HG03066 (cell line): ENCODE results near the gene SLC25A22.
A peak's percentile ranks its signal among the peaks of the same experiment; 100 is the strongest.

Experiments used
- ATAC-seq: cut with Tn5 transposase; IDR thresholded peaks from one replicate; pipeline ENCODE4 v1.9.1; 2021; ENCODE audit warnings: low read depth; ENCODE audit not compliant: unreplicated experiment

The SLC25A22 gene

DNA sequence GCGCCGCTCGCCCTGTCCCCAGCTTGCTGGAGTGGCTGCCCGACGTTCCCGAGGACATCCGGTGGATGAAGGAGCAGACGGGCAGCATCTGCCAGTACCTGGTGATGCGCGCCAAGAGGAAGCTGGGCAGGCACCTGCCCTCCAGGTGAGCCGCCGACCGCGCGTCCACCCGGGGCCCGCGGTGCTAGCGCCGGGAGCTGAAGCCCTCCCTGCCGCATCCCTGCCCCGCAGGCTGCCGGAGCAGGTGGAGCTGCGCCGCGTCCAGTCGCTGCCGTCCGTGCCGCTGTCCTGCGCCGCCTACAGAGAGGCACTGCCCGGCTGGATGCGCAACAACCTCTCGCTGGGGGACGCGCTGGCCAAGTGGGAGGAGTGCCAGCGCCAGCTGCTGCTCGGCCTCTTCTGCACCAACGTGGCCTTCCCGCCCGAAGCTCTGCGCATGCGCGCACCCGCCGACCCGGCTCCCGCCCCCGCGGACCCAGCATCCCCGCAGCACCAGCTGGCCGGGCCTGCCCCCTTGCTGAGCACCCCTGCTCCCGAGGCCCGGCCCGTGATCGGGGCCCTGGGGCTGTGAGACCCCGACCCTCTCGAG is 26.3 kb upstream of the SLC25A22 start:
- ATAC-seq = no peak

DNA sequence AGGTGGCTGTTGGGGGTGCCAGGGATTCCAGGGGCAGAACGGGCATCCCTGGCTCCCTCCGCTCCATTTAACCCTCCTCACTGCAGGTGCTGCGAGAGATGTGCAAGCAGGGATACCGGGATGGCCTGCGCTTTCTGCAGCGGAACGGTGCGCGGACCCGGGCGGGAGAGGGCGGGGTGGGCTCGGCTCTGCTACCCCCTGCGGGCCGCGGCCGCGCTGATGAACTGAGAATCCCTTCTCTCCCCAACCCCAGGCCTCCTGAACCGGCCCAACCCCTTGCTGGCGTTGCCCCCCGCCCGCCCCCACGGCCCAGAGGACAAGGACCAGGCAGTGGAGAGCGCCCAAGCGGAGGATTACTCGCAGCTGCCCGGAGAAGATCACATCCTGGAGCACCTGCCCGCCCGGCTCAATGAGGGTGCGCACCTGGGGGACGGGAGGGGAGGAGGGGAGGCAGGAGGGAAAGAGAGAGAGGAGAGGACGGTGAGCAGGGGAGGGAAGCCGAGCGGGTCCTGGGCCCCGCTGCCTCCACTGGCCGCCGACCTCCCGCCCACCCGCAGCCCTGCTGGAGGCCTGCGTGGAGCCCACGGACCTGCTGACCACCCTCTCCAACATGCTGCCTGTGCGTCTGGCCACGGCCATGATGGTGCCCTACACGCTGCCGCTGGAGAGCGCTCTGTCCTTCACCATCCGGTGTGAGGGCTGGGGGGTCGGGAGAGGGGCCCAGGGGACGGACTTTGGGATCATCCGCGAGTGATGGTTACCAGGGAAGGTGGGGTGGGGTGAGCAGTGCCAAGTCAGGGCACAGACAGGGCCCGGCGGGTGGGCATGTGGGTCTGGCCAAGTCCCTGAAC is 25.6 kb upstream of the SLC25A22 start:
- no peak for ATAC-seq

DNA sequence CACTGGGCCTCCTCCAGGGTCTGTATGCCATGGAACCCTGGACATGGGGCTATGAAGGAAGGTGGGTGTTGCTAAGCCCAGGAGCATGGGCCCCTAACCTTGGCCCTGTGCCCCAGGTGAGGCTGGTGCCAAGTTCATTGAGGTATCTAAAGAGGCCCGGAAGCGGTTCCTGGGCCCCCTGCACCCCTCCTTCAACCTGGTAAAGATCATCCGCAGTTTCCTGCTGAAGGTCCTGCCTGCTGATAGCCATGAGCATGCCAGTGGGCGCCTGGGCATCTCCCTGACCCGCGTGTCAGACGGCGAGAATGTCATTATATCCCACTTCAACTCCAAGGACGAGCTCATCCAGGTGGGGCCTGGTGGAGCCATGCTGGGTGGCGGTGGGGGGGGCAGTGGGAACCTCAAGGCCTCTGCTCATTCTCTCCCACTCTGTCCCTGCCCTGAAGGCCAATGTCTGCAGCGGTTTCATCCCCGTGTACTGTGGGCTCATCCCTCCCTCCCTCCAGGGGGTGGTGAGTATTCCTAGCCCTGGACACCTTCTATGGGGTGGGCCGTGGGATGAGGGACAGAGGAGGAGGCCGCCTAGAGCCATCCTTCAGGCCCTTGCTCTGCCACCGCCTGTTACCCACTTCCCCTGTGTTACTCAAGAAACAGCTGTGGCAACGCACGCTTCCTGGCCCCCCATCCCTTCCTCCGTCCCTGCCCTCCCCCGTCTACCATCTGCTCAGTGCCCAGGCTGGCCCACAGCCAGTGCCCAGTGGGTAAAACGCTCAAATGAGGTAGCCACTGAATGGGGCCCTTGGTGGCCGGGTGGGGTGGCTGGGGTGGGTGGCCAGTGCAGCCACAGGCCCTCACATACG is 23.7 kb upstream of the SLC25A22 start:
- ATAC-seq = no peak

DNA sequence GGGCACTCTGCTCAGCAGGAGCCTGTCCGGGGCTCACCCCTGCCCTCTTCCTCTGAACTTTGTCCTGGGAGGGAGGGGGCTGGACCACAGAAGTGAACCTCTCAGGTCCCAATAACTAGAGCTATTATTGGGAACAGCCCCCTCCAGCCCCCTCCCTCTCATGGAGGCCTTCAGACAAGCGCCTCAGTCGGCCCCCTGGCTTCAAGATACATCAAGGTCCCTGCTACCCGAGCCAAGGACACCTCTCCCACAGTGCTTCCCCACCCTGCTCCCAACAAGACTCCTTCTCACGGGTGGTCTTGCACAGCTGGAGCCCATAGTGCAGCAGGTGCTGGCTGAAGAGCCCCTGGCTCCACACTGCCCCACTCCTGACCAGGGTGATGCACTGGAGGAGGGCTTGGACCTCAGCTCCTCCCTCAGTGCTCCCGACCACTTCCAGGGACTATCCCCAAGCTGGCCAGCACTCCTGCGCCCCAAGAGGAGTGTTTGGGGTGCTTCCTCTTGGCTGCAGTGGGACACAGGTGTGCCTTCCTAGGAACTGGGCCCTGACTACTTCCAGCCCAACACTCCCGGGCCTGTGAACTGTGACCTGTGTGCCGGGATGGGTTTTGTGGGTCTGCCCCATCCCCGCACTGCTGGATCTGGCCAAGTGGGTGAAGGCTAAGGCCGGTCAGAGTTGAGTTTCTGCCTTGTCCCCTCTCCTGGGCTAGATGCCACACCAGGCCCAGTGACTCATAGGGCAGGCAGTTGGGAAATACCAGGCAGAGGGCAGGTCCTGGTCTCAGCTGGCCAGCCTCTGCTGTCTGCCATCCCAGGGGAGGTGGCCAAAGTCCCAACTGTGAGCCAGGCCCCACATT is 22.8 kb upstream of the SLC25A22 start:
- no peak for ATAC-seq

DNA sequence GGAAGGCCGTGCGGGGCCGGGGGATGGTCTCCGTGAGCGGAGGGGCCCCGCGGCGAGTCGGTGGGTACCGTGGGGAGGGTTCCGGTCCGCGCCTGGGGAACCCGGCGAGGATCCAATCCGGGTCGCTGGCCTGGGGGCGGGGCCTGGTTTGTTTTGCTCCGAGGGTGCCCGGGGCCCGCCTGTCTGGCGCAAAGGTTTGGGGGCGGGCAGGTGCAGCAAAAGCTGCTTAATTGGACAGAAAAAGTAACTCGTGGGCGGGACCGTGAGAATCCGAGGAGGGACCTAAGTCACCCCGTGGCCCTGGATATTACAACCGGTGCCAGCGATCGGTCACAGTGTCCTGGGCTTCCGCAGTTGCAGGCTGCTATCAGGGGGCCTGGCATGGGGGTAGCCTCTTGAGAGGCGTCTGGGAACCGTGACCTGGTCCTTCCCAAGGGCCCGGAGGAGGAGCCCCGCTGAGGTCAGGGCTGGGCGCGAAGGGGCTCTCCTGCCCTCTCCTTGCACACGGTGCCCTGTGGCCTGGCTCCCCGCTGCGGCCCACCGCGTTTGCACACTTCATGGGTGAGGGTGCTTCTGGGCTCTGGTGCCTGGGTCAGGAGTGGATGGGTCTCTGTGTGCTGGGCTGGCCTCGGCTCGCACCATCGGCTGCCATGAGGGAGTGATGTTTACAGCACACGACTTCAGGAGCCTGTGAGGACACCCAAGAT is 22.0 kb upstream of the SLC25A22 start:
- peak; percentile 69 for ATAC-seq

DNA sequence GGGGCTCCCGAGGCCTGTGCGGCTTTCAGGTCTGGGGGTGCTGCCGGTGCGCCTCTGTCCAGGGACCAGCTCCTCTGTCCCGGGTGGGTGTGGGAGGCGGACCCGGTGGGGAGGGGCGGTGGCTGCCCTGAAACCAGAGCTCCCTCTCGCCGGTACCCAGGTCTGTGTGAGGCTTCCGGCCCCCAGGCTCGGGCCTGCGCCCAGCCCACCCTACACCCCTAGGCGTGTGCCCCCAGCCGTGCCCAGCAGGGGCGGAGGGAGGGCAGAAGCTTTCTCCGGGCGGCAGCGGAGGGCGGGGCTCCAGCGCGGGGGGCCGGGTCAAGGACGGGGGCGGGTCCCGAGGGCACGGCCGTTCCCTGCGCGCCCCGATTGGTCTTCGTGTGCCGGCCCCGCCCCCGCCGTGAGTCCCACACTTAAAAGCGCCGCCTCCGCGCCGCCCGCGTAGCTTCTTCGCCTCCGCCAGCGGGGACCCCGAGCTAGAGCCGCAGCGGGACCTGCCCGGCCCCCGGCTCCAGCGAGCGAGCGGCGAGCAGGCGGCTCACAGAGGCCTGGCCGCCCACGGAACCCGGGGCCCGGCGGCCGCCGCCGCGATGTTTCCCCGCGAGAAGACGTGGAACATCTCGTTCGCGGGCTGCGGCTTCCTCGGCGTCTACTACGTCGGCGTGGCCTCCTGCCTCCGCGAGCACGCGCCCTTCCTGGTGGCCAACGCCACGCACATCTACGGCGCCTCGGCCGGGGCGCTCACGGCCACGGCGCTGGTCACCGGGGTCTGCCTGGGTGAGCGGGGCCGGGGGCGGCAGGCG is 21.2 kb upstream of the SLC25A22 start:
- ATAC-seq = peak; percentile 72

DNA sequence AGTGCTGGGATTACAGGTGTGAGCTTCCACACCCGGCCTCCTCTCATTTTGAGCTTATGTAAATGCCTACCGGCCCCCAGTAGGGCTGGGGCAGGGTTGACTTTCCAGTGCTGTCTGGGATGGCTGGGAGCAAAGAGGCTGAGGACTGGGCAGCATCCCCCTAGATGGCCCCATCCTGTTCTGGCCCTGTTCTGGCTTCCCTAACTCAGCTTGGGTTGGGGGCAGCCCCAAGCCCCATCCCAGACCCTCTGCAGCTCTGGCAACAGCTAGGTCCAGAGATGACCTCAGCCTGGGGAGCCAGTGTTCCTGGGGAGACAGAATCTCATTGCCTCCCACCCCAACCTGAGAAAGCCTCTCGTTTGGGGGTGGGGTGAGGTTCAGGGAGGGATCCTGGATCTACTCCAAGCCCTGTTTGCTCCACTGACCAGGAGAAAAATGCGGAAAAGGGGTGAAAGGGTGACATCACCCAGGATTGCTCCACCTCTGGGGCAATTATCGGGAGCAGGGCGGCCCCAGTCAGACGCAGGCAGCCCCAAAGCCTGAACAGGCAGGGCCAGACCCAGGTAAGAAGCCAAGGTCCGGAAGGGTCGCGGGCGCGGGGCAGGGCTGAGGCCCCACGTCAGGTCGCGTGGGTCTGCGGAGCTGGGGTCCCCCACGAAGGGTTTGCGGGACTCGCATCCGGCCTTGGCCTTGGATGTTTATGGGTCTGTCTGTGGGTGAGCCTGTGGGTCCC is 20.5 kb upstream of the SLC25A22 start, which contains the start of gene PNPLA2:
PNPLA2 (plus strand) TSS at position 519 of the 733 bp plus-strand sequence. CDS start 805 bp downstream, outside the sequence.
- ATAC-seq = no peak

DNA sequence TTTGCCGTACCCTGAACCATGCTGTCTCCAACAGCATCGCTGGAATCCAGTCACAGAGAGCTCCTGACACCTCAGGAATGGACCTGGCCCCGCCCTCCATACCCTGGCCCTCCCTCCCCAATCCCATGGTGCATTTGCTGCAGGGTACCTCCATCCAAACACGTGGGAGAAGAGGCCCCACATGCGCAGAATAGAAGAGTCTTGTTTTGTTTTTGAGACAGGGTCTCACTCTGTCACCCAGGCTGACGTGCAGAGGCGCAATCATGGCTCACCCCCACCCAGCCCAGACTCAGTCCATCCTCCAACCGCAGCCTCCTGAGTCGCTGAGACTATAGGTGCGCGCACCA is 18.3 kb upstream of the SLC25A22 start:
- no peak for ATAC-seq

DNA sequence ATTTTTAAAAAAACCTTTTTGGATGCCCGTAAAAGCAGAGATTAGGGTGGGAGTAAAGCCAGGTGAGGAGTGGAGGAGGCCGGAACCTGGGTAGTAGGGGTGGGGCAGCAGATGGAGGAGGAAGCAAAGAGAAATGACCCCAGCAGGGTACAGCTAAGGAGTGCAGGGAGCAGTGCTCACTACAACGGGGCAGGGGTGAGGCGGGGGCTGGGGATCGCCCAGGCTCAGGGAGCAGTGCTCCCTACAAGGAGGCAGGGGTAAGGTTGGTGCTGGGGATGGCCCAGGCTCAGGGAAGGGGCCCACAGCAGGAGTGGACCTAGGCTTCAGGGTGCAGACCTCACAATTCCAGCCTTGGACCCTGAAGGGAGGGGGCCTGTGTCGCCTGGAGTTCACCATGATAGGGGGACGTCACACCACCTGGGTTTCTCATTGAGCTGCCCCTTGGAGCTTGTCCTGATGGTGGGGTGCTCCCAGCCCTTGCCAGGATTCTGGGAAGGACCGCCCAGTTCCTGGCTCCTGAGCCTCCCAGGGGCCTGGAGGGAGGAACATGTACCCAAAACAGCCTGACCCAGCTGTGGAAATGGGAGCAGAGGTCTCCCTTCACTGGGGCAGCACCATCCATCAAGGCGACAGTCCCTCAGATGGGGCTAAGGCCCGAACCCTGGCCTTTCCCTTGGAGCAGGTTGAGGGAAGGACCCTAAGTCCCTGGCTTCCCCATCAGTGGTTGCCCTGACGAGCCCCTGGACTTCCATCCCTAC is 17.8 kb upstream of the SLC25A22 start:
- ATAC-seq = no peak

DNA sequence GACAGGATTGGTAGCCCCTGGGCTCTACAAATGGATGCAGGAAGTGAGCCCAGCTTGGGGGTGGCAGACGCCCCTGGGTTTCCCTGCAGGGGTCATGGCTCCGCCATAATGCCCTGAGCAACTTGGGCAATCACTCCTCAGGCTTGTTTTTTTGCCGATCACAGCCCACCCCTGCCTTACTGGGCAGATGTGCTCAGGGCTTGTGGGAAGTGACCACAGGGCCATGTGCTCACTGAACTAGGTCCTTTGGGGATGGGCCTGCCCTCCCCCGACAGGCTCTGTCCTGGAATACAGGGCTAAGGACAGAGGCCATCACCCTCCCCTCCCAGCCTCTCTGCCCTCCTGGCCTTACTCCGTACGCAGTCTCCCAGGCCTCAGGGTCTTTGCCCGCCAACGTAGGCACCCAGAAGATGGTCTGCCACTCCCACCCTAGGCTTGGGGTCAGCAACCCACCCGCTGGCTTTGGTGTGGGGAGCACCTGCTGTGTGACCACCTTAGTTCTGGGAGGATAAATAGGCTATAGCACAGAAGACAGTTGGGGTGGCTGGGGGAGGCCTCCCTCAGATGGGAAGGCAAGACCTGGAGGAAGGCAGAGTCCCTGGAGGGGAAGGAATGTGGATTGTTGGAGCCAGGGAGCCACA is 15.5 kb upstream of the SLC25A22 start:
- no peak for ATAC-seq

DNA sequence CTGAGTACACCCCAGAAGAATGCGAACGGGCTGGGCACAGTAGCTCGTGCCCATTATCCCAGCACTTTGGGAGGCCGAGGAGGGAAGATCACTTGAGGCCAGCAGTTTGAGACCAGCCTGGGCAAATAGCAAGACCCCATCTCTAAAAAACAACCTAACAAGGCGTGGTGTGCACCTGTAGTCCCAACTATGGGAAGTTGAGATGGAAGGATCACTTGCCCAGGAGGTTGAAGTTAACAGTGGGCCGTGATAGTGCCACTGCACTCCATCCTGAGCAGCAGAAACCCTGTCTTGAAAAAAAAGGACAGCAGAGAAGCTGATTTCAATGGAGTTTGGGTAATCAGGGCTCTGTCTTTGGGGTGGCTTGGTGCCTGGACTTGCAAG is 15.0 kb upstream of the SLC25A22 start:
- ATAC-seq = no peak

DNA sequence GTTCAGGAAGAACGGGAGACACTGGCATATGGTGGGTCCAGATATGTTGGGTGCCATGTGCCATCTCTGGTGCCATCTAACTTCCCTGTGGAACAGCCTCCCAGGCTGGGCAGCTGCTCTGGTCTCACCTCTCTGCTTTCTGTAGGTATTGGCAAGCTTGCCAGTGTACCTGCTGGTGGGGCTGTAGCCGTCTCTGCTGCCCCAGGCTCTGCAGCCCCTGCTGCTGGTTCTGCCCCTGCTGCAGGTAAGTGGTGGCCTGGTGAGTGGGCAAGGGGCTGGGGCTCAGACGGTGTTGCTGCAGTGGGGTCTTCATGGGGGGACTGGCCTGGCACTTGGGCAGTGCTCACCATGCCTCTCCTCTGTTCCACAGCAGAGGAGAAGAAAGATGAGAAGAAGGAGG is 14.3 kb upstream of the SLC25A22 start:
- ATAC-seq = no peak

DNA sequence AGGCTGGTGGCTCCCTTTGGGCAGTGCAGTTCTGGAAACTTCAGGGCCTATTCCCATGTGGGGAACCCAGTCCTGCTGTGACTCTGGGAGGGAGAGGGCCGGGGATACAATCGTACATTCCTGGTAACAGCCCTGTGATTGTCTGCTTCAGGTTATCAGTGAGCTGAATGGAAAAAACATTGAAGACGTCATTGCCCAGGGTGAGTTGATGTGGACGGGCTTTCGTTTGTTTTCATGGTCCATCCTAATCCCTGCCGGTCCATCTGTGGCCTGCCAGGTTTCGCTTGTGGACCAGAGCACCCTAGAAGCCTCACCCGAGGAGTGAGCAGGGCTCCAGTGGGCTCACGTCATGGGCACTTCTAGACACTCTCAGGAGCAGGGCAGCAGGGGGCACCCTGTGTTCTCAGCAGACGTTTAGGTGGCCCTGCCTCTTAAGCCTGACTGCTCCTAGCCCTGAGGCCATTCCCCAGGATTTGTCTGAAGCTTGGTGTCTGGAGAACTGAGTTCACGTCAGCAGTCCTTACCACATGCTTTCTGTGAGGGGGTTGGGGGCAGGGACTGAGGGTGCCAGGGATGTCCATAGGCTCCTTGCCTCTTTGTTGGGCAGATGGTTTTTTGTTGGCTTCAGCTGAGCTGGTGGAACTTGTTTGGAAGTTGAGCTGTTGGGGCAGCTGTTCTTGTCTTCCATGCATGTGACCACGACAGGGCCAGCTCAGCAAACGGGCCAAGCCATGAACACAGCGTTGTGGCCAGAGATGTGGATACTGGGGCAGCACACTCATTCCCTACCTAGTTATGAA is 13.6 kb upstream of the SLC25A22 start:
- no peak for ATAC-seq

DNA sequence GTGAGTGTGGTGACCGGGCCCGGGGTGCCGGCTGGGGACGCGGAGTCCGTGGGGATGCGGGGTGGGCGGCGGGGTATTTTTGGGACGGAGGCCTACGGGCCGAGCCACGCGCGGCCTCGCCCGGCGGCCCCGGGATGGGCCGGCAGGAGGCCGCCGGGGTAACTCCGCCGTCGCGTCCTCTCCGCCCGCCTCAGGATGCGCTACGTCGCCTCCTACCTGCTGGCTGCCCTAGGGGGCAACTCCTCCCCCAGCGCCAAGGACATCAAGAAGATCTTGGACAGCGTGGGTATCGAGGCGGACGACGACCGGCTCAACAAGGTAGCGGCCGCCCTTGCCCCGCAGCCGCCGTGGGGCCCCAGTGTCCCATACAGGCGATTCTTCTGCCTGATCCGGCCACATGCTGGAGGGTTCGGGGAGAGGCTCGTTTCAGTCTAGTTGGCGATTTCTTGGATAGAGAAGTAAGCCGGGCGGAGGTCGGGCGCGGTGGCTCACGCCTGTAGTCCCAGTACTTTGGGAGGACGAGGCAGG is 12.0 kb upstream of the SLC25A22 start:
- no peak for ATAC-seq

DNA sequence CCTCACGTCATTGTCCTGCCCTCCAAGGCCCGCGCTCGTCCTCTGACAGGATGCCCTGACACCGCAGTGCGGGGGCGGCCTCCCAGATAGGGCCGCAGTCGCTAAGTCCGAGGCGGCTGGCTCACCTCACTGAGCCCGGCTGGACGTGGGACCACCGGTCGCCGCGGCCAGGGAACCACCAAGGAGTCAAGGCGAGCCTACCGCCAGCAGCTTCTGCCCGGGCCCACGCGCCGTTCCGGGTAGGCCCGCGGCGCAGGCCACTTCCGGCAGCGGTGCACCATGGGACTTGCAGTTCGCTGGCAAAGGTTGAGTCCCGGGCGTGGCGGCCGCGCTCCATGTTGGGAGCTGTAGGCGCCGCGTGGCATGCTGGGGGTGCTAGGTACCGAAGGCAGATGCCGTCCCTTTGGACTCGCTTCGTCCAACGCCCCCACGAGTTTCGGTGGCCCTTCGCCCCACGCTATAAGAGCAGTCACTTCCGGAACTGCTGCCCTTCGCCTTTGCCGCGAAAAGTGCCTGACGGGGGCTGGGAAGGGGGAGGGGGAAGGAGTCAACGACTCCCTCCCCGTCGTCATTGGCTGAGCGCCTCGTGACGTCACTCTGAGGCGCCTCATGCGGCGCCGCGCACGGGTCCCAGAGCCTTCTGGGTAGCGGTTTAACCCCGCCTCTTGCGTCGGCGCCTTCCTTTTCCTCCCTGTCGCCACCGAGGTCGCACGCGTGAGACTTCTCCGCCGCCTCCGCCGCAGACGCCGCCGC is 11.4 kb upstream of the SLC25A22 start, which contains the start of gene RPLP2:
RPLP2 (plus strand) TSS at position 681 of the 753 bp plus-strand sequence. CDS start 268 bp downstream, outside the sequence.
- ATAC-seq = peak; percentile 72
